H9 (cell line): ENCODE data around the gene TUT4. TPM values are rescaled to one million over a fixed set of nuclear protein-coding genes. Genes with fewer than 3 reads are reported as not detected.

Source experiments
- DNase-seq: peaks from one replicate; pipeline ENCODE4 v3.0.0-alpha.2; 2017
- H2AFZ ChIP-seq: one replicate; pipeline ENCODE4 v1.6.1; 2013; ENCODE audit warnings: mild to moderate bottlenecking, low read length, control low read depth, moderate library complexity
- H2AK5ac ChIP-seq: 2 replicates; pipeline ENCODE4 v1.6.1; 2013; ENCODE audit warnings: low read length, control low read depth, mixed read lengths; ENCODE audit not compliant: insufficient read length
- H2BK120ac ChIP-seq: one replicate; pipeline ENCODE4 v1.6.1; 2013; ENCODE audit warnings: low read depth, mild to moderate bottlenecking, low read length, control low read depth, inconsistent platforms; ENCODE audit not compliant: poor library complexity, severe bottlenecking
- H2BK12ac ChIP-seq: 2 replicates; pipeline ENCODE4 v1.6.1; 2013; ENCODE audit warnings: low read length, control low read depth, mixed read lengths, low read depth; ENCODE audit not compliant: insufficient read length
- H2BK15ac ChIP-seq: 2 replicates; pipeline ENCODE4 v1.6.1; 2013; ENCODE audit warnings: low read depth, low read length, control low read depth
- H2BK20ac ChIP-seq: one replicate; pipeline ENCODE4 v1.6.1; 2013; ENCODE audit warnings: low read depth, mild to moderate bottlenecking, low read length, control low read depth, inconsistent platforms; ENCODE audit not compliant: poor library complexity, severe bottlenecking
- H2BK5ac ChIP-seq: 2 replicates; pipeline ENCODE4 v1.6.1; 2013; ENCODE audit warnings: low read length, control low read depth, mixed read lengths; ENCODE audit not compliant: insufficient read length
- H3K14ac ChIP-seq: 2 replicates; pipeline ENCODE4 v1.6.1; 2013; ENCODE audit warnings: low read length, control low read depth; ENCODE audit not compliant: insufficient read depth
- H3K18ac ChIP-seq: 2 replicates; pipeline ENCODE4 v1.6.1; 2013; ENCODE audit warnings: low read depth, mild to moderate bottlenecking, mixed read lengths, low read length, control low read depth; ENCODE audit not compliant: insufficient read length
- H3K23ac ChIP-seq: 2 replicates; pipeline ENCODE4 v1.6.1; 2013; ENCODE audit warnings: low read length, control low read depth, mixed read lengths, low read depth; ENCODE audit not compliant: insufficient read length
- H3K23me2 ChIP-seq: 2 replicates; pipeline ENCODE4 v1.6.1; 2013; ENCODE audit warnings: low read depth, mild to moderate bottlenecking, mixed read lengths, low read length, control low read depth; ENCODE audit not compliant: insufficient read length, poor library complexity, severe bottlenecking
- H3K27ac ChIP-seq: 2 replicates; pipeline ENCODE4 v1.5.1; 2013; ENCODE audit warnings: low read length, control low read depth, mixed read lengths, low read depth; ENCODE audit not compliant: insufficient read length
- H3K27me3 ChIP-seq: 2 replicates; pipeline ENCODE4 v1.6.1; 2013; ENCODE audit warnings: low read length, control low read depth, inconsistent platforms; ENCODE audit not compliant: insufficient read depth
- H3K4ac ChIP-seq: 2 replicates; pipeline ENCODE4 v1.6.1; 2013; ENCODE audit warnings: low read depth, mild to moderate bottlenecking, control low read depth, inconsistent platforms, low read length, moderate library complexity
- H3K4me1 ChIP-seq: 2 replicates; pipeline ENCODE4 v1.6.1; 2013; ENCODE audit warnings: low read length, control low read depth, inconsistent platforms; ENCODE audit not compliant: insufficient read depth
- H3K4me2 ChIP-seq: 2 replicates; pipeline ENCODE4 v1.6.1; 2013; ENCODE audit warnings: low read length, control low read depth, mixed read lengths; ENCODE audit not compliant: insufficient read length, insufficient read depth
- H3K56ac ChIP-seq: 2 replicates; pipeline ENCODE4 v1.6.1; 2013; ENCODE audit warnings: low read depth, mild to moderate bottlenecking, mixed read lengths, low read length, control low read depth; ENCODE audit not compliant: insufficient read length
- H3K79me1 ChIP-seq: 2 replicates; pipeline ENCODE4 v1.6.1; 2013; ENCODE audit warnings: low read depth, mild to moderate bottlenecking, moderate library complexity, low read length, control low read depth, inconsistent platforms; ENCODE audit not compliant: insufficient read depth, poor library complexity, severe bottlenecking
- H3K79me2 ChIP-seq: 2 replicates; pipeline ENCODE4 v1.6.1; 2013; ENCODE audit warnings: low read length, control low read depth, inconsistent platforms; ENCODE audit not compliant: insufficient read depth
- H3K9ac ChIP-seq: 2 replicates; pipeline ENCODE4 v1.6.1; 2013; ENCODE audit warnings: low read length, control low read depth, mixed read lengths; ENCODE audit not compliant: insufficient read length; ENCODE audit errors: extremely low read depth
- H3K9me3 ChIP-seq: one replicate; pipeline ENCODE4 v1.6.1; 2013; ENCODE audit warnings: low read depth, low read length, inconsistent platforms; ENCODE audit not compliant: control insufficient read depth
- H3T11ph ChIP-seq: one replicate; pipeline ENCODE4 v1.6.1; 2013; ENCODE audit warnings: mild to moderate bottlenecking, low read length, control low read depth, inconsistent platforms
- H4K20me1 ChIP-seq: one replicate; pipeline ENCODE4 v1.6.1; 2013; ENCODE audit not compliant: control insufficient read depth, insufficient read length, insufficient read depth
- H4K5ac ChIP-seq: 2 replicates; pipeline ENCODE4 v1.6.1; 2013; ENCODE audit warnings: low read depth, mild to moderate bottlenecking, mixed read lengths, low read length, control low read depth; ENCODE audit not compliant: insufficient read length
- H4K8ac ChIP-seq: replicated peaks from 2 replicates; pipeline ENCODE4 v1.6.1; 2013; ENCODE audit warnings: low read length, control low read depth, mixed read lengths, low read depth; ENCODE audit not compliant: insufficient read length
- H4K91ac ChIP-seq: 2 replicates; pipeline ENCODE4 v1.6.1; 2013; ENCODE audit warnings: low read depth, mild to moderate bottlenecking, moderate library complexity, mixed read lengths, low read length, control low read depth; ENCODE audit not compliant: insufficient read length
- H3K27ac Mint-ChIP-seq, 3 experiments: 2 replicates in 2 of 3; 3 replicates in 1 of 3; pipeline ENCODE4 v1.8.0; 2020 to 2021; ENCODE audit warnings: mixed read lengths in 3 of 3, mild to moderate bottlenecking in 1 of 3, moderate library complexity in 1 of 3
- H3K27me3 Mint-ChIP-seq: 2 replicates; pipeline ENCODE4 v1.8.0; 2021; ENCODE audit warnings: low read depth, mild to moderate bottlenecking, moderate library complexity, mixed read lengths
- H3K36me3 Mint-ChIP-seq, 3 experiments: 2 replicates in 2 of 3; 3 replicates in 1 of 3; pipeline ENCODE4 v1.8.0; 2020 to 2021; ENCODE audit warnings: low read depth in 3 of 3, mixed read lengths in 3 of 3; ENCODE audit not compliant: insufficient read depth in 1 of 3
- H3K4me1 Mint-ChIP-seq, 2 experiments: 2 replicates each; pipeline ENCODE4 v1.8.0; 2020; ENCODE audit warnings: mixed read lengths in 2 of 2
- H3K4me3 Mint-ChIP-seq, 2 experiments: 2 replicates in 1 of 2; 3 replicates in 1 of 2; pipeline ENCODE4 v1.8.0; 2020 to 2021; ENCODE audit warnings: mild to moderate bottlenecking in 2 of 2, mixed read lengths in 2 of 2, moderate library complexity in 1 of 2
- H3K9me3 Mint-ChIP-seq, 2 experiments: 2 replicates in 1 of 2; 3 replicates in 1 of 2; pipeline ENCODE4 v1.8.0; 2020; ENCODE audit warnings: mild to moderate bottlenecking in 2 of 2, mixed read lengths in 2 of 2, moderate library complexity in 1 of 2
- WGBS: extraction: QIAGEN DNeasy Blood & Tissue Kit; methylation state at CpG from one replicate; pipeline ENCODE4 v1.1.7; 2013; ENCODE audit warnings: missing lambda C conversion rate, low lambda C conversion rate, mixed read lengths; ENCODE audit not compliant: insufficient read length; ENCODE audit errors: extremely low coverage; 5-methylcytosine and 5-hydroxymethylcytosine counted together
- total RNA-seq: library from RNA; stranded (reverse); gene quantifications from 2 replicates; pipeline ENCODE4 v1.2.1, GENCODE V29; 2021
- TF ChIP-seq, protein P1 (sequence below): fragments of 200-600 bp; sonication (generic); conservative IDR thresholded peaks from 3 replicates; pipeline ENCODE4 v1.8.0; 2021; ENCODE audit warnings: antibody characterized with exemption, mild to moderate bottlenecking

The TUT4 gene
- total RNA-seq, 1 experiment from 2014 or later = 59.3 TPM

DNA sequence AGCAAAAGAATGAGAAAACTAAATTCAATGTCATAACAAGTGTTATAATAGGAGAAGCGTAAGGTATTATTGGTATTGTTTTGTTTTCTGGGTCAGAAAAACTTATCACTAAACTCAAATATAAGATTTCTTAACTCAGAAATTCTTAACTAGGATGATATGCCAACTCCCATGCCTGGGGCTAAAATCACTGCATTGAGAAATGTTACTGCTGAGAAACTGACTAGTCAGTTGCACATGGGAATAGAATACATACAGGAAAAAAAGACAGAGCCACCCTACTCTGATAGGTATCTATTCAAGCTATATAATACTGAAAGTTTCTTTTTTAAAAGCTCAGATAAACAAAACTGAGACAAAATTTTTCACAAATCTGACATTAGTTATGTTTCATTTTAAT lies 92.2 kb downstream of the TUT4 start:
- no peaks in the 10 kb centered on the region for H3K23me2 ChIP-seq
- WGBS = no CpG with 5 or more reads among the region's 1 CpG
- Mint-ChIP-seq H3K4me3 (no peak overlapping the region), H3K27me3 (no peaks in the 10 kb centered on the region), H3K27ac (peak overlapping the region in 2 of 3 experiments; percentile 30 to 62; a peak in 3 of 7 replicates), H3K36me3 (peaks cover 1 to 29% (median 25%) of the 10 kb centered on the region in 3 experiments; a peak in 6 of 7 replicates), H3K9me3 (peaks cover 0 to 3% of the 10 kb centered on the region in 2 experiments; a peak in 2 of 5 replicates), H3K4me1 (peaks cover 32 to 35% of the 10 kb centered on the region in 2 experiments)
- no peak overlapping the region for H4K5ac ChIP-seq
- no peak overlapping the region for H3K27ac ChIP-seq
- no peak overlapping the region for H2AK5ac ChIP-seq
- TF ChIP-seq, protein P1, sequence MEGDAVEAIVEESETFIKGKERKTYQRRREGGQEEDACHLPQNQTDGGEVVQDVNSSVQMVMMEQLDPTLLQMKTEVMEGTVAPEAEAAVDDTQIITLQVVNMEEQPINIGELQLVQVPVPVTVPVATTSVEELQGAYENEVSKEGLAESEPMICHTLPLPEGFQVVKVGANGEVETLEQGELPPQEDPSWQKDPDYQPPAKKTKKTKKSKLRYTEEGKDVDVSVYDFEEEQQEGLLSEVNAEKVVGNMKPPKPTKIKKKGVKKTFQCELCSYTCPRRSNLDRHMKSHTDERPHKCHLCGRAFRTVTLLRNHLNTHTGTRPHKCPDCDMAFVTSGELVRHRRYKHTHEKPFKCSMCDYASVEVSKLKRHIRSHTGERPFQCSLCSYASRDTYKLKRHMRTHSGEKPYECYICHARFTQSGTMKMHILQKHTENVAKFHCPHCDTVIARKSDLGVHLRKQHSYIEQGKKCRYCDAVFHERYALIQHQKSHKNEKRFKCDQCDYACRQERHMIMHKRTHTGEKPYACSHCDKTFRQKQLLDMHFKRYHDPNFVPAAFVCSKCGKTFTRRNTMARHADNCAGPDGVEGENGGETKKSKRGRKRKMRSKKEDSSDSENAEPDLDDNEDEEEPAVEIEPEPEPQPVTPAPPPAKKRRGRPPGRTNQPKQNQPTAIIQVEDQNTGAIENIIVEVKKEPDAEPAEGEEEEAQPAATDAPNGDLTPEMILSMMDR = no peak
- no peak overlapping the region for H3K23ac ChIP-seq
- no peaks in the 10 kb centered on the region for H3K9me3 ChIP-seq
- H3K9ac ChIP-seq = no peak overlapping the region
- no peak for DNase-seq
- no peak overlapping the region for H2AFZ ChIP-seq
- no peak overlapping the region for H3T11ph ChIP-seq
- H3K4ac ChIP-seq = no peak overlapping the region
- H2BK15ac ChIP-seq = no peak overlapping the region
- peaks cover 3% of the 10 kb centered on the region; the same call in 1 of the 2 replicates for H3K4me1 ChIP-seq
- no peaks in the 10 kb centered on the region for H3K79me1 ChIP-seq
- H3K56ac ChIP-seq = no peak overlapping the region
- no peak overlapping the region for H3K18ac ChIP-seq
- H4K8ac ChIP-seq = no peak overlapping the region
- no peak overlapping the region for H3K4me2 ChIP-seq
- H2BK12ac ChIP-seq = no peak overlapping the region
- H2BK120ac ChIP-seq = no peak overlapping the region
- no peak overlapping the region for H2BK20ac ChIP-seq
- no peak overlapping the region for H2BK5ac ChIP-seq
- H4K20me1 ChIP-seq = no peaks in the 10 kb centered on the region
- no peak overlapping the region for H3K14ac ChIP-seq
- no peak overlapping the region for H4K91ac ChIP-seq
- H3K27me3 ChIP-seq = no peaks in the 10 kb centered on the region
- H3K79me2 ChIP-seq = no peaks in the 10 kb centered on the region
